ENCODE results near the gene CPA5. TPM values are rescaled to one million over a fixed set of nuclear protein-coding genes. Genes with fewer than 3 reads are reported as not detected.
A peak's percentile ranks its signal among the peaks of the same experiment; 100 is the strongest.

CPA5 gene
- polyA plus RNA-seq, 3 donors = not detected

GRCh38 chr7:130398526-130399090, 54.0 kb downstream of the CPA5 start:
- H3K9me3 ChIP-seq (replicated peaks in 1 of 2; ENCODE audit: control insufficient read depth in 1 of 2, insufficient read depth in 1 of 2, low read length in 2 of 2) = no peaks in the 10 kb centered on the region
- H3K4me1 ChIP-seq (ENCODE audit: control insufficient read depth in 1 of 2, insufficient read depth in 2 of 2, low read length in 2 of 2) = peaks cover 18 to 20% of the 10 kb centered on the region in 2 donors
- Mint-ChIP-seq H3K27me3 (ENCODE audit: low read depth in 3 of 3) (peaks cover 0 to 2% (median 0%) of the 10 kb centered on the region in 3 donors), H3K27ac (peak overlapping the region in 1 of 7 donors; percentile 54), H3K9me3 (no peaks in the 10 kb centered on the region), H3K36me3 (peaks cover 17 to 20% of the 10 kb centered on the region in 2 donors), H3K4me3 (peak overlapping the region; percentile 28 to 59), H3K4me1 (peaks cover 29% of the 10 kb centered on the region)
- H3K36me3 ChIP-seq (replicated peaks in 1 of 2; ENCODE audit: control insufficient read depth in 1 of 2, insufficient read depth in 2 of 2, low read length in 2 of 2) = peaks cover 3 to 12% of the 10 kb centered on the region in 2 donors
- no peak overlapping the region for H3K9ac ChIP-seq (ENCODE audit: insufficient read depth, low read length, poor library complexity, severe bottlenecking)
- peak overlapping the region; percentile 41 for H2AFZ ChIP-seq (ENCODE audit: insufficient read depth, low read depth, low read length, poor library complexity, severe bottlenecking)
- intact Hi-C loops (cut with micrococcal nuclease) = no loop called here
- H3K4me3 ChIP-seq (replicated peaks in 1 of 3; ENCODE audit: low read depth in 2 of 3, low read length in 3 of 3) = no peak overlapping the region
- no peaks in the 10 kb centered on the region for H4K20me1 ChIP-seq (ENCODE audit: insufficient read depth, low read length)
- H3K79me2 ChIP-seq (ENCODE audit: insufficient read depth, low read length) = no peaks in the 10 kb centered on the region
- no peak overlapping the region for H3K27ac ChIP-seq (ENCODE audit: low read depth in 1 of 2, low read length in 2 of 2)
- 20% methylated on average over 5 of the region's 8 CpGs for WGBS (ENCODE audit: insufficient coverage)
- no peak overlapping the region for H3K4me2 ChIP-seq (replicated peaks; ENCODE audit: extremely low read depth, low read length, poor library complexity, severe bottlenecking)
- H3K27me3 ChIP-seq (ENCODE audit: control insufficient read depth in 2 of 2, insufficient read depth in 2 of 2, low read length in 2 of 2) = no peaks in the 10 kb centered on the region
- DNase-seq = peak in 2 of 3 donors; percentile 6 to 15
- TF ChIP-seq CTCF (IDR thresholded peaks at IDR 0.05) = no peak

- peaks cover 17 to 20% of the 10 kb centered on the region in 2 donors for H3K36me3 Mint-ChIP-seq
Observed at GRCh38 chr7:130400120-130400572, 55.5 kb downstream of the CPA5 start.

More at GRCh38 chr7:130400120-130400572, 55.5 kb downstream of the CPA5 start:
- no peaks in the 10 kb centered on the region for H4K20me1 ChIP-seq (ENCODE audit: insufficient read depth, low read length)
- Mint-ChIP-seq H3K4me3 (no peak overlapping the region), H3K4me1 (peaks cover 17% of the 10 kb centered on the region), H3K9me3 (no peaks in the 10 kb centered on the region), H3K27me3 (ENCODE audit: low read depth in 3 of 3) (peaks cover 0 to 2% (median 0%) of the 10 kb centered on the region in 3 donors), H3K27ac (no peak overlapping the region)
- TF ChIP-seq CTCF (IDR thresholded peaks at IDR 0.05) = no peak
- intact Hi-C loops (cut with micrococcal nuclease) = no loop called here
- H3K27me3 ChIP-seq (ENCODE audit: control insufficient read depth in 2 of 2, insufficient read depth in 2 of 2, low read length in 2 of 2) = no peaks in the 10 kb centered on the region
- no peak overlapping the region for H3K4me3 ChIP-seq (replicated peaks in 1 of 3; ENCODE audit: low read depth in 2 of 3, low read length in 3 of 3)
- H3K4me2 ChIP-seq (replicated peaks; ENCODE audit: extremely low read depth, low read length, poor library complexity, severe bottlenecking) = no peak overlapping the region
- no peak overlapping the region for H3K27ac ChIP-seq (ENCODE audit: low read depth in 1 of 2, low read length in 2 of 2)
- DNase-seq = no peak
- no peaks in the 10 kb centered on the region for H3K9me3 ChIP-seq (replicated peaks in 1 of 2; ENCODE audit: control insufficient read depth in 1 of 2, insufficient read depth in 1 of 2, low read length in 2 of 2)
- H3K4me1 ChIP-seq (ENCODE audit: control insufficient read depth in 1 of 2, insufficient read depth in 2 of 2, low read length in 2 of 2) = peaks cover 9 to 11% of the 10 kb centered on the region in 2 donors
- no peak overlapping the region for H3K9ac ChIP-seq (ENCODE audit: insufficient read depth, low read length, poor library complexity, severe bottlenecking)
- no peaks in the 10 kb centered on the region for H3K79me2 ChIP-seq (ENCODE audit: insufficient read depth, low read length)
- H2AFZ ChIP-seq (ENCODE audit: insufficient read depth, low read depth, low read length, poor library complexity, severe bottlenecking) = no peak overlapping the region
- 100% methylated on average over 1 of the region's 4 CpGs for WGBS (ENCODE audit: insufficient coverage)
- peaks cover 3 to 12% of the 10 kb centered on the region in 2 donors for H3K36me3 ChIP-seq (replicated peaks in 1 of 2; ENCODE audit: control insufficient read depth in 1 of 2, insufficient read depth in 2 of 2, low read length in 2 of 2)
